ENCODE measurements around the gene GNB1.

GNB1 gene

GRCh38 chr1:1797731-1798341 lies 93.1 kb downstream of the GNB1 start:
- no peak for TF ChIP-seq JUND (IDR thresholded peaks at IDR 0.05; ENCODE audit: low read depth)
- in situ Hi-C loops (cut with HindIII; ENCODE audit: low pct_unique_long_range_greater_than_20kb, low sequenced_read_pairs): no loop called here
- no peak for DNase-seq (ENCODE audit: low read depth in 1 of 2, low spot score in 1 of 2)

GRCh38 chr1:1796466-1796865 lies 94.4 kb downstream of the GNB1 start:
- no peak for DNase-seq (ENCODE audit: low read depth in 1 of 2, low spot score in 1 of 2)
- in situ Hi-C loops (cut with HindIII; ENCODE audit: low pct_unique_long_range_greater_than_20kb, low sequenced_read_pairs): no loop called here
- TF ChIP-seq JUND (IDR thresholded peaks at IDR 0.05; ENCODE audit: low read depth): no peak

- DNase-seq (ENCODE audit: low read depth in 1 of 2, low spot score in 1 of 2): no peak
- no peak for TF ChIP-seq JUND (IDR thresholded peaks at IDR 0.05; ENCODE audit: low read depth)
- in situ Hi-C loops (cut with HindIII; ENCODE audit: low pct_unique_long_range_greater_than_20kb, low sequenced_read_pairs): no loop called here
Measured at GRCh38 chr1:1794999-1795398, 95.9 kb downstream of the GNB1 start.

GRCh38 chr1:1793481-1794244 lies 97.2 kb downstream of the GNB1 start:
- no peak for TF ChIP-seq JUND (IDR thresholded peaks at IDR 0.05; ENCODE audit: low read depth)
- in situ Hi-C loops (cut with HindIII; ENCODE audit: low pct_unique_long_range_greater_than_20kb, low sequenced_read_pairs): no loop called here

GRCh38 chr1:1788646-1789431 lies 102.0 kb downstream of the GNB1 start:
- DNase-seq (ENCODE audit: low read depth in 1 of 2, low spot score in 1 of 2): peak in 1 of 2 experiments; percentile 62
- in situ Hi-C loops (cut with HindIII; ENCODE audit: low pct_unique_long_range_greater_than_20kb, low sequenced_read_pairs): no loop called here
- no peak for TF ChIP-seq JUND (IDR thresholded peaks at IDR 0.05; ENCODE audit: low read depth)

More at GRCh38 chr1:1793481-1794244, 97.2 kb downstream of the GNB1 start:
- DNase-seq (ENCODE audit: low read depth in 1 of 2, low spot score in 1 of 2): no peak

- no peak for TF ChIP-seq JUND (IDR thresholded peaks at IDR 0.05; ENCODE audit: low read depth)
- no peak for DNase-seq (ENCODE audit: low read depth in 1 of 2, low spot score in 1 of 2)
- in situ Hi-C loops (cut with HindIII; ENCODE audit: low pct_unique_long_range_greater_than_20kb, low sequenced_read_pairs): no loop called here
Measured at GRCh38 chr1:1788136-1788535, 102.8 kb downstream of the GNB1 start.

- DNase-seq (ENCODE audit: low read depth in 1 of 2, low spot score in 1 of 2): no peak
- in situ Hi-C loops (cut with HindIII; ENCODE audit: low pct_unique_long_range_greater_than_20kb, low sequenced_read_pairs): no loop called here
- no peak for TF ChIP-seq JUND (IDR thresholded peaks at IDR 0.05; ENCODE audit: low read depth)
Measured at GRCh38 chr1:1786836-1787605, 103.9 kb downstream of the GNB1 start.

GRCh38 chr1:1785666-1786065 lies 105.2 kb downstream of the GNB1 start:
- in situ Hi-C loops (cut with HindIII; ENCODE audit: low pct_unique_long_range_greater_than_20kb, low sequenced_read_pairs): no loop called here
- no peak for TF ChIP-seq JUND (IDR thresholded peaks at IDR 0.05; ENCODE audit: low read depth)
- no peak for DNase-seq (ENCODE audit: low read depth in 1 of 2, low spot score in 1 of 2)

- TF ChIP-seq JUND (IDR thresholded peaks at IDR 0.05; ENCODE audit: low read depth): no peak
- in situ Hi-C loops (cut with HindIII; ENCODE audit: low pct_unique_long_range_greater_than_20kb, low sequenced_read_pairs): no loop called here
Measured at GRCh38 chr1:1784933-1785332, 106.0 kb downstream of the GNB1 start.

GRCh38 chr1:1783320-1783719 lies 107.6 kb downstream of the GNB1 start:
- no peak for DNase-seq (ENCODE audit: low read depth in 1 of 2, low spot score in 1 of 2)
- no peak for TF ChIP-seq JUND (IDR thresholded peaks at IDR 0.05; ENCODE audit: low read depth)
- in situ Hi-C loops (cut with HindIII; ENCODE audit: low pct_unique_long_range_greater_than_20kb, low sequenced_read_pairs): no loop called here

More at GRCh38 chr1:1784933-1785332, 106.0 kb downstream of the GNB1 start:
- DNase-seq (ENCODE audit: low read depth in 1 of 2, low spot score in 1 of 2): no peak

- in situ Hi-C loops (cut with HindIII; ENCODE audit: low pct_unique_long_range_greater_than_20kb, low sequenced_read_pairs): no loop called here
- no peak for TF ChIP-seq JUND (IDR thresholded peaks at IDR 0.05; ENCODE audit: low read depth)
- DNase-seq (ENCODE audit: low read depth in 1 of 2, low spot score in 1 of 2): peak in 1 of 2 experiments; percentile 65
Measured at GRCh38 chr1:1782399-1783221, 108.3 kb downstream of the GNB1 start.
